Liver (tissue), 9 donors: ENCODE measurements around the gene S1PR4. TPM values are rescaled to one million over a fixed set of nuclear protein-coding genes. Genes with fewer than 3 reads are reported as not detected.

Experiments used
- DNase-seq: peaks from one replicate; pipeline ENCODE4 v3.0.0-alpha.2; 2017; ENCODE audit warnings: low spot score
- H3K27ac ChIP-seq, 2 donors: one replicate each; pipeline ENCODE4 v1.7.0; 2013; ENCODE audit warnings: inconsistent platforms in 2 of 2, low read length in 2 of 2, control low read depth in 1 of 2, low read depth in 1 of 2, mild to moderate bottlenecking in 1 of 2
- H3K27me3 ChIP-seq, 4 donors: one replicate each; pipeline versions ENCODE4 v1.6.1 to v1.7.0; 2013; ENCODE audit warnings: low read length in 3 of 4, inconsistent platforms in 1 of 4, mild to moderate bottlenecking in 1 of 4, moderate library complexity in 1 of 4; ENCODE audit not compliant: control insufficient read depth in 4 of 4, insufficient read depth in 4 of 4
- H3K36me3 ChIP-seq, 4 donors: one replicate each; pipeline versions ENCODE4 v1.6.1 to v1.7.0; 2013; ENCODE audit warnings: low read length in 3 of 4, mild to moderate bottlenecking in 3 of 4, low read depth in 1 of 4, moderate library complexity in 1 of 4; ENCODE audit not compliant: control insufficient read depth in 4 of 4, insufficient read depth in 3 of 4
- H3K4me1 ChIP-seq, 4 donors: one replicate each; pipeline versions ENCODE4 v1.6.1 to v1.7.0; 2013; ENCODE audit warnings: low read length in 3 of 4, mild to moderate bottlenecking in 3 of 4, moderate library complexity in 1 of 4; ENCODE audit not compliant: control insufficient read depth in 4 of 4, insufficient read depth in 4 of 4
- H3K4me3 ChIP-seq, 3 donors: one replicate each; pipeline versions ENCODE4 v1.6.1 to v1.7.0; 2013; ENCODE audit warnings: low read length in 3 of 3, control low read depth in 1 of 3, low read depth in 1 of 3, mild to moderate bottlenecking in 1 of 3
- H3K9ac ChIP-seq, 2 donors: one replicate each; pipeline ENCODE4 v1.7.0; 2013; ENCODE audit warnings: low read length in 2 of 2, mild to moderate bottlenecking in 2 of 2, moderate library complexity in 2 of 2, control low read depth in 1 of 2, low read depth in 1 of 2
- H3K9me3 ChIP-seq, 4 donors: one replicate each; pipeline versions ENCODE4 v1.6.1 to v1.7.0; 2013; ENCODE audit warnings: low read length in 3 of 4; ENCODE audit not compliant: control insufficient read depth in 4 of 4
- EGR1 ChIP-seq, 2 donors: IDR thresholded peaks; 2 replicates each; pipeline ENCODE4 v1.6.1; 2016 to 2018; ENCODE audit warnings: antibody characterized with exemption in 2 of 2, low read depth in 2 of 2
- FOXA1 ChIP-seq: IDR thresholded peaks from 2 replicates; pipeline ENCODE4 v1.6.1; 2016; ENCODE audit warnings: antibody characterized with exemption
- GABPA ChIP-seq, 2 donors: IDR thresholded peaks in 1 of 2; conservative IDR thresholded peaks in 1 of 2; 2 replicates each; pipeline ENCODE4 v1.6.1; 2016; ENCODE audit warnings: antibody characterized with exemption in 2 of 2, mild to moderate bottlenecking in 1 of 2, moderate library complexity in 1 of 2
- HNF4A ChIP-seq, 2 donors: conservative IDR thresholded peaks; 2 replicates each; pipeline ENCODE4 v1.6.1; 2016; ENCODE audit warnings: antibody characterized with exemption in 2 of 2, mild to moderate bottlenecking in 2 of 2
- HNF4G ChIP-seq: IDR thresholded peaks from 2 replicates; pipeline ENCODE4 v1.6.1; 2016; ENCODE audit warnings: antibody characterized with exemption
- JUND ChIP-seq, 2 donors: IDR thresholded peaks; 2 replicates each; pipeline ENCODE4 v1.6.1; 2016; ENCODE audit warnings: antibody characterized with exemption in 2 of 2
- NR2F2 ChIP-seq: IDR thresholded peaks from 2 replicates; pipeline ENCODE4 v1.6.1; 2016; ENCODE audit warnings: antibody characterized with exemption
- RAD21 ChIP-seq, 2 donors: IDR thresholded peaks; 2 replicates each; pipeline ENCODE4 v1.6.1; 2016; ENCODE audit warnings: antibody characterized with exemption in 2 of 2, mild to moderate bottlenecking in 2 of 2
- RXRA ChIP-seq, 2 donors: IDR thresholded peaks; 2 replicates each; pipeline ENCODE4 v1.6.1; 2017 to 2018; ENCODE audit warnings: antibody characterized with exemption in 2 of 2, mild to moderate bottlenecking in 1 of 2
- SP1 ChIP-seq: IDR thresholded peaks from 2 replicates; pipeline ENCODE4 v1.6.1; 2018; ENCODE audit warnings: antibody characterized with exemption, mild to moderate bottlenecking
- TAF1 ChIP-seq: conservative IDR thresholded peaks from 2 replicates; pipeline ENCODE4 v1.6.1; 2016; ENCODE audit warnings: antibody characterized with exemption, mild to moderate bottlenecking
- YY1 ChIP-seq: IDR thresholded peaks from 2 replicates; pipeline ENCODE4 v1.6.1; 2016; ENCODE audit warnings: antibody characterized with exemption, mild to moderate bottlenecking
- WGBS: extraction: QIAGEN DNeasy Blood & Tissue Kit; methylation state at CpG from one replicate; pipeline ENCODE4 v1.1.7; 2013; 5-methylcytosine and 5-hydroxymethylcytosine counted together
- polyA plus RNA-seq, 2 donors: library from polyadenylated mRNA; stranded (reverse) in 1 of 2; unstranded in 1 of 2; fragments of 200-250 nt in 1 of 2; fragments of >200 nt in 1 of 2; fragmentation: Nextera tagmentation in 1 of 2; extraction: Ambion mirVana in 1 of 2; gene quantifications; one replicate each; pipeline versions ENCODE4 v1.2.1 to v1.2.3, GENCODE V29; 2013 to 2015
- total RNA-seq, 2 donors: library from RNA; depleted of rRNA; stranded (reverse); fragments of >200 nt; gene quantifications; one replicate each; pipeline ENCODE4 v1.2.3, GENCODE V29; 2014
- TF ChIP-seq, protein P1 (sequence below): IDR thresholded peaks from 2 replicates; pipeline ENCODE4 v1.6.1; 2016; ENCODE audit warnings: antibody characterized with exemption
- TF ChIP-seq, protein P2 (sequence below): IDR thresholded peaks from 2 replicates; pipeline ENCODE4 v1.6.1; 2016; ENCODE audit warnings: antibody characterized with exemption
- TF ChIP-seq, protein P3 (sequence below): fragments of 150-350 bp; IDR thresholded peaks from 2 replicates; pipeline ENCODE4 v1.5.1; 2017; ENCODE audit warnings: improper control_type of control experiment, low read depth, low read length; ENCODE audit not compliant: missing input control
- donor health status: healthy.
- donor health status: healthy.
- donor health status: healthy.
- donor health status: healthy.
- donor health status: healthy.

S1PR4 gene
- total and polyA plus RNA-seq, 4 donors = 0.93 to 11.0 (median 2.1) TPM

GRCh38 chr19:3157096-3157845 is 21.3 kb upstream of the S1PR4 start:
- Histone ChIP-seq H3K4me3 (no peak overlapping the region), H3K9me3 (no peaks in the 10 kb centered on the region), H3K36me3 (no peaks in the 10 kb centered on the region), H3K27me3 (no peaks in the 10 kb centered on the region), H3K27ac (no peak overlapping the region), H3K9ac (no peak overlapping the region), H3K4me1 (no peaks in the 10 kb centered on the region)
- 79% methylated on average over 23 of the region's 23 CpGs for WGBS
- TF ChIP-seq, protein P1, sequence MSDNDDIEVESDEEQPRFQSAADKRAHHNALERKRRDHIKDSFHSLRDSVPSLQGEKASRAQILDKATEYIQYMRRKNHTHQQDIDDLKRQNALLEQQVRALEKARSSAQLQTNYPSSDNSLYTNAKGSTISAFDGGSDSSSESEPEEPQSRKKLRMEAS = no peak
- TF ChIP-seq FOXA1 (no peak), HNF4A (conservative IDR thresholded peaks at IDR 0.05) (no peak), JUND (IDR thresholded peaks at IDR 0.05) (no peak), SP1 (no peak)
- no peak for DNase-seq

DNA sequence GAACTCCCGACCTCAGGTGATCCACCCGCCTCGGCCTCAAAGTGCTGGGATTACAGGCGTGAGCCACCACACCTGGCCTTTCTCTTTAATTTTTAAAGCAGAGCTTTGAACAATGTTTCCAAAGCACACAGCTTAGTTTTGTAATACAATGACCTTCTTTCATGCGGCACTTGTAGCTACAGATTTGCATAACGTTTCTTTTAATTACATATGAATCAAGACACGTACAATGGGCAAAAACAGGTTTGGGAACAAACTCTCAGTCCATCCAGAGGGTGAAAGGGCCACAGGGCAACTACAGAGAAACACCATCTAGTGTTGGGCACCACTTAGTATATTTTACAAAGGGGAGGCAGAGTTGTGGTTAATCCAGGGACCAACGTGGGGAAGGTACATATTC is 19.0 kb upstream of the S1PR4 start:
- Histone ChIP-seq H3K27ac (no peak overlapping the region), H3K36me3 (no peaks in the 10 kb centered on the region), H3K27me3 (no peaks in the 10 kb centered on the region), H3K4me3 (no peak overlapping the region), H3K9ac (no peak overlapping the region), H3K9me3 (no peaks in the 10 kb centered on the region), H3K4me1 (peaks cover 0 to 3% (median 0%) of the 10 kb centered on the region in 4 donors)
- TF ChIP-seq RAD21 (IDR thresholded peaks at IDR 0.05) (no peak), JUND (IDR thresholded peaks at IDR 0.05) (no peak), SP1 (no peak), HNF4A (conservative IDR thresholded peaks at IDR 0.05) (no peak), HNF4G (no peak), NR2F2 (no peak), RXRA (IDR thresholded peaks at IDR 0.05) (no peak), EGR1 (IDR thresholded peaks at IDR 0.05; ENCODE audit: low read depth in 2 of 2) (no peak), GABPA (IDR thresholded peaks at IDR 0.05 in 1 of 2, conservative IDR thresholded peaks at IDR 0.05 in 1 of 2) (no peak), YY1 (no peak), TAF1 (no peak)
- TF ChIP-seq, protein P2, sequence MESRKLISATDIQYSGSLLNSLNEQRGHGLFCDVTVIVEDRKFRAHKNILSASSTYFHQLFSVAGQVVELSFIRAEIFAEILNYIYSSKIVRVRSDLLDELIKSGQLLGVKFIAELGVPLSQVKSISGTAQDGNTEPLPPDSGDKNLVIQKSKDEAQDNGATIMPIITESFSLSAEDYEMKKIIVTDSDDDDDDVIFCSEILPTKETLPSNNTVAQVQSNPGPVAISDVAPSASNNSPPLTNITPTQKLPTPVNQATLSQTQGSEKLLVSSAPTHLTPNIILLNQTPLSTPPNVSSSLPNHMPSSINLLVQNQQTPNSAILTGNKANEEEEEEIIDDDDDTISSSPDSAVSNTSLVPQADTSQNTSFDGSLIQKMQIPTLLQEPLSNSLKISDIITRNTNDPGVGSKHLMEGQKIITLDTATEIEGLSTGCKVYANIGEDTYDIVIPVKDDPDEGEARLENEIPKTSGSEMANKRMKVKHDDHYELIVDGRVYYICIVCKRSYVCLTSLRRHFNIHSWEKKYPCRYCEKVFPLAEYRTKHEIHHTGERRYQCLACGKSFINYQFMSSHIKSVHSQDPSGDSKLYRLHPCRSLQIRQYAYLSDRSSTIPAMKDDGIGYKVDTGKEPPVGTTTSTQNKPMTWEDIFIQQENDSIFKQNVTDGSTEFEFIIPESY = no peak
- TF ChIP-seq, protein P1 = no peak
- TF ChIP-seq, protein P3, sequence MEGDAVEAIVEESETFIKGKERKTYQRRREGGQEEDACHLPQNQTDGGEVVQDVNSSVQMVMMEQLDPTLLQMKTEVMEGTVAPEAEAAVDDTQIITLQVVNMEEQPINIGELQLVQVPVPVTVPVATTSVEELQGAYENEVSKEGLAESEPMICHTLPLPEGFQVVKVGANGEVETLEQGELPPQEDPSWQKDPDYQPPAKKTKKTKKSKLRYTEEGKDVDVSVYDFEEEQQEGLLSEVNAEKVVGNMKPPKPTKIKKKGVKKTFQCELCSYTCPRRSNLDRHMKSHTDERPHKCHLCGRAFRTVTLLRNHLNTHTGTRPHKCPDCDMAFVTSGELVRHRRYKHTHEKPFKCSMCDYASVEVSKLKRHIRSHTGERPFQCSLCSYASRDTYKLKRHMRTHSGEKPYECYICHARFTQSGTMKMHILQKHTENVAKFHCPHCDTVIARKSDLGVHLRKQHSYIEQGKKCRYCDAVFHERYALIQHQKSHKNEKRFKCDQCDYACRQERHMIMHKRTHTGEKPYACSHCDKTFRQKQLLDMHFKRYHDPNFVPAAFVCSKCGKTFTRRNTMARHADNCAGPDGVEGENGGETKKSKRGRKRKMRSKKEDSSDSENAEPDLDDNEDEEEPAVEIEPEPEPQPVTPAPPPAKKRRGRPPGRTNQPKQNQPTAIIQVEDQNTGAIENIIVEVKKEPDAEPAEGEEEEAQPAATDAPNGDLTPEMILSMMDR = no peak
- whole genome bisulfite sequencing = 70% methylated on average over 8 of the region's 8 CpGs
- DNase-seq = no peak
